ENCODE data around the gene CCDC116. TPM values are rescaled to one million over a fixed set of nuclear protein-coding genes. Genes with fewer than 3 reads are reported as not detected.

Gene CCDC116
- polyA plus RNA-seq, 1 donor from 2014 or later: 0.28 TPM

GRCh38 chr22:21628386-21629254 lies 3.9 kb upstream of the CCDC116 start:
- H3F3A ChIP-seq (ENCODE audit: insufficient read depth, low read length, poor library complexity, severe bottlenecking): no peaks in the 10 kb centered on the region
- H3K9ac ChIP-seq (ENCODE audit: low read length): peak overlapping the region; percentile 71
- TF ChIP-seq, protein P1, sequence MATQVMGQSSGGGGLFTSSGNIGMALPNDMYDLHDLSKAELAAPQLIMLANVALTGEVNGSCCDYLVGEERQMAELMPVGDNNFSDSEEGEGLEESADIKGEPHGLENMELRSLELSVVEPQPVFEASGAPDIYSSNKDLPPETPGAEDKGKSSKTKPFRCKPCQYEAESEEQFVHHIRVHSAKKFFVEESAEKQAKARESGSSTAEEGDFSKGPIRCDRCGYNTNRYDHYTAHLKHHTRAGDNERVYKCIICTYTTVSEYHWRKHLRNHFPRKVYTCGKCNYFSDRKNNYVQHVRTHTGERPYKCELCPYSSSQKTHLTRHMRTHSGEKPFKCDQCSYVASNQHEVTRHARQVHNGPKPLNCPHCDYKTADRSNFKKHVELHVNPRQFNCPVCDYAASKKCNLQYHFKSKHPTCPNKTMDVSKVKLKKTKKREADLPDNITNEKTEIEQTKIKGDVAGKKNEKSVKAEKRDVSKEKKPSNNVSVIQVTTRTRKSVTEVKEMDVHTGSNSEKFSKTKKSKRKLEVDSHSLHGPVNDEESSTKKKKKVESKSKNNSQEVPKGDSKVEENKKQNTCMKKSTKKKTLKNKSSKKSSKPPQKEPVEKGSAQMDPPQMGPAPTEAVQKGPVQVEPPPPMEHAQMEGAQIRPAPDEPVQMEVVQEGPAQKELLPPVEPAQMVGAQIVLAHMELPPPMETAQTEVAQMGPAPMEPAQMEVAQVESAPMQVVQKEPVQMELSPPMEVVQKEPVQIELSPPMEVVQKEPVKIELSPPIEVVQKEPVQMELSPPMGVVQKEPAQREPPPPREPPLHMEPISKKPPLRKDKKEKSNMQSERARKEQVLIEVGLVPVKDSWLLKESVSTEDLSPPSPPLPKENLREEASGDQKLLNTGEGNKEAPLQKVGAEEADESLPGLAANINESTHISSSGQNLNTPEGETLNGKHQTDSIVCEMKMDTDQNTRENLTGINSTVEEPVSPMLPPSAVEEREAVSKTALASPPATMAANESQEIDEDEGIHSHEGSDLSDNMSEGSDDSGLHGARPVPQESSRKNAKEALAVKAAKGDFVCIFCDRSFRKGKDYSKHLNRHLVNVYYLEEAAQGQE (IDR thresholded peaks at IDR 0.05; ENCODE audit: borderline replicate concordance): no peak
- TF ChIP-seq SMC3 (conservative IDR thresholded peaks at IDR 0.05; ENCODE audit: poor library complexity) (no peak), EZH2 (IDR thresholded peaks at IDR 0.05; ENCODE audit: borderline replicate concordance, insufficient read depth, low read length, poor library complexity, severe bottlenecking) (no peak), POLR2AphosphoS5 (IDR thresholded peaks at IDR 0.05) (no peak), MXI1 (conservative IDR thresholded peaks at IDR 0.05; ENCODE audit: poor library complexity, severe bottlenecking) (no peak)
- no peak overlapping the region for H3K4me2 ChIP-seq (ENCODE audit: low read length)
- no peaks in the 10 kb centered on the region for H3K9me2 ChIP-seq (ENCODE audit: insufficient read depth, low read length)
- H3K27ac ChIP-seq (ENCODE audit: low read length): no peak overlapping the region
- no peaks in the 10 kb centered on the region for H4K20me1 ChIP-seq (ENCODE audit: insufficient read depth)
- H3K79me2 ChIP-seq (replicated peaks; ENCODE audit: insufficient read depth, low read length): no peaks in the 10 kb centered on the region
- H3K36me3 ChIP-seq (ENCODE audit: insufficient read depth, low read length): no peaks in the 10 kb centered on the region
- H3K4me3 ChIP-seq (ENCODE audit: low read length): peak overlapping the region; percentile 79
- H3K27me3 ChIP-seq (ENCODE audit: insufficient read depth, low read depth, low read length): no peaks in the 10 kb centered on the region
- H2AFZ ChIP-seq (ENCODE audit: low read depth, low read length): no peak overlapping the region
- H3K9me3 ChIP-seq (ENCODE audit: low read length): no peaks in the 10 kb centered on the region

DNA sequence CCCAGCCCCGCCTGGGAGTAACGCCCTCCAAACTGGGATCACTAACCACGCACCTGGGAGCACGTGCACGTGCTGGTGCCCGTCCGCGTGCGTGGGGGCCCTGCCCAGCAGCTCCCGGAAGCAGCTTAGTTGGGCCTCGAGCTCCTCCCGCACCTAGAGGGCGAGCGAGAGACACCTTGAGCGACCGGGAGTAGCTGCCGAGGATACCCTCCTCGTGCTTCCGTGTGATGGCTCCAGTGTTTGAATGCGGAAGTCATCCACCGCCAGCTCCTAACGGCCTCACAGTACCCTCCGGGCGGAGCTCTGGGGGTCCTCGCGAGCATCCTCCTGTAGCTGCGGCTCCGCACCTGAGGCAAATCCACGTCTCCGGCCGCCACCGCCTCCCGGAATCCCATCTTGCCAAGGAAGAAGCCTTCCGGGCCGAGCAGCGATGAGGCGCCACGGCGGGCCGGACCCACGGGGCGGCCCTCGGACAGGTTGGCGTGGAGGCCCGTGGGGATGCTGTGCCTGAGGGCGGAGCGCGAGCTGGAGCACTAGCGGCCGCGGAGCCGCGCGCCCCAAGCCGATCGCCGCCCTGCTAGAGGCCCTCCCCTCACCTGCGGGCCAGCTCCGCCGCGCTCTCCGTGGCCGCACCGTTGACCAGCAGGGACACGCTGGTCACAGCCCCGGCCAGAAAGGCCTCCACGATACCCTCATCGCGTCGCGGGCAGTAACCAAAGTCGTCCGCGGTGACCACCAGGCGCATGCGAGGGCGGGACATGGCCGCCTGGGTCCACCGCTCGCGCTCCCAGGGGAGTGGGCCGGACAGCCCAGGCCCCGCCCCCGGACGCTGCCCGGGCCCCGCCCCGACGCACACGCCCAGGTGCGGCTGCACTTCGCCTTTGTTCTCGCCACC lies 3.1 kb upstream of the CCDC116 start, which contains the start of gene YDJC:
Gene YDJC (minus strand): TSS at position 768 of the 895 bp plus-strand sequence. CDS start 8 bp downstream, at position 760.
- Histone ChIP-seq H3K79me2 (replicated peaks; ENCODE audit: insufficient read depth, low read length) (no peaks in the 10 kb centered on the region), H3K9me3 (ENCODE audit: low read length) (no peaks in the 10 kb centered on the region), H3K4me3 (ENCODE audit: low read length) (peak within 1 kb of the TSS; percentile 79), H3K4me2 (ENCODE audit: low read length) (no peak within 1 kb of the TSS), H3K36me3 (ENCODE audit: insufficient read depth, low read length) (no peaks in the 10 kb centered on the region), H3K9me2 (ENCODE audit: insufficient read depth, low read length) (no peaks in the 10 kb centered on the region), H3F3A (ENCODE audit: insufficient read depth, low read length, poor library complexity, severe bottlenecking) (no peaks in the 10 kb centered on the region), H3K27me3 (ENCODE audit: insufficient read depth, low read depth, low read length) (no peaks in the 10 kb centered on the region), H3K9ac (ENCODE audit: low read length) (peak within 1 kb of the TSS; percentile 71), H4K20me1 (ENCODE audit: insufficient read depth) (no peaks in the 10 kb centered on the region), H3K27ac (ENCODE audit: low read length) (peak within 1 kb of the TSS; percentile 79), H2AFZ (ENCODE audit: low read depth, low read length) (peak within 1 kb of the TSS; percentile 85)
- TF ChIP-seq MXI1 (conservative IDR thresholded peaks at IDR 0.05; ENCODE audit: poor library complexity, severe bottlenecking): peak; percentile 95
- TF ChIP-seq TAF1 (IDR thresholded peaks at IDR 0.05; ENCODE audit: low read depth): peak; percentile 82
- TF ChIP-seq POLR2AphosphoS5 (IDR thresholded peaks at IDR 0.05): peak; percentile 79
- TF ChIP-seq SMC3 (conservative IDR thresholded peaks at IDR 0.05; ENCODE audit: poor library complexity): peak; percentile 69
- TF ChIP-seq EP300 (conservative IDR thresholded peaks at IDR 0.05; ENCODE audit: poor library complexity, severe bottlenecking): no peak
- TF ChIP-seq, protein P1 (IDR thresholded peaks at IDR 0.05; ENCODE audit: borderline replicate concordance): peak; percentile 56
- peak; percentile 87 for TF ChIP-seq CTCF (IDR thresholded peaks at IDR 0.05; ENCODE audit: poor library complexity, severe bottlenecking)
- TF ChIP-seq RAD21 (conservative IDR thresholded peaks at IDR 0.05): peak; percentile 31
- TF ChIP-seq EZH2 (IDR thresholded peaks at IDR 0.05; ENCODE audit: borderline replicate concordance, insufficient read depth, low read length, poor library complexity, severe bottlenecking): no peak
